Peyer's patch (tissue), 4 donors: Measurements from ENCODE around the gene CDCA3. TPM values are rescaled to one million over a fixed set of nuclear protein-coding genes. Genes with fewer than 3 reads are reported as not detected.

ENCODE experiments used
- DNase-seq, 3 donors: peaks; one replicate each; pipeline ENCODE4 v3.0.0-alpha.2; 2017 to 2019
- H3K27ac ChIP-seq, 4 donors: fragments of 200-600 bp; sonication (generic); one replicate each; pipeline ENCODE4 v1.5.1; 2016 to 2019
- H3K27me3 ChIP-seq, 2 donors: fragments of 200-600 bp; sonication (generic); one replicate each; pipeline ENCODE4 v1.5.1; 2019
- H3K36me3 ChIP-seq, 3 donors: fragments of 200-600 bp; sonication (generic); one replicate each; pipeline ENCODE4 v1.5.1; 2016 to 2019
- H3K4me1 ChIP-seq, 4 donors: fragments of 200-600 bp; sonication (generic); one replicate each; pipeline ENCODE4 v1.5.1; 2016 to 2019
- H3K4me3 ChIP-seq, 4 donors: fragments of 200-600 bp; sonication (generic); 1 replicate in 3 of 4; 2 replicates in 1 of 4; pipeline ENCODE4 v1.5.1; 2016 to 2019; ENCODE audit warnings: mild to moderate bottlenecking in 1 of 4
- H3K9me3 ChIP-seq, 4 donors: fragments of 200-600 bp; sonication (generic); one replicate each; pipeline ENCODE4 v1.5.1; 2016 to 2019; ENCODE audit warnings: mild to moderate bottlenecking in 1 of 4
- POLR2A ChIP-seq, 2 donors: fragments of 450-650 bp; IDR thresholded peaks; one replicate each; pipeline ENCODE4 v1.5.1; 2017; ENCODE audit warnings: antibody characterized with exemption in 2 of 2, mild to moderate bottlenecking in 2 of 2, moderate library complexity in 2 of 2
- total RNA-seq, 4 donors: library from RNA; depleted of rRNA; stranded (reverse); fragments of >200 nt; gene quantifications; one replicate each; pipeline ENCODE4 v1.1.0, GENCODE V29; 2016
- TF ChIP-seq, protein P1 (sequence below), 6 experiments: fragments of 450-650 bp in 4 of 6; fragments of 200-600 bp in 2 of 6; sonication (generic) in 1 of 6; IDR thresholded peaks; one replicate each; pipeline ENCODE4 v1.5.1; 2017 to 2019; ENCODE audit warnings: antibody characterized with exemption in 6 of 6, mild to moderate bottlenecking in 3 of 6, moderate library complexity in 1 of 6

The CDCA3 gene
- total RNA-seq, 4 donors from 2014 or later: 44.2 to 51.2 (median 46.3) TPM

DNA sequence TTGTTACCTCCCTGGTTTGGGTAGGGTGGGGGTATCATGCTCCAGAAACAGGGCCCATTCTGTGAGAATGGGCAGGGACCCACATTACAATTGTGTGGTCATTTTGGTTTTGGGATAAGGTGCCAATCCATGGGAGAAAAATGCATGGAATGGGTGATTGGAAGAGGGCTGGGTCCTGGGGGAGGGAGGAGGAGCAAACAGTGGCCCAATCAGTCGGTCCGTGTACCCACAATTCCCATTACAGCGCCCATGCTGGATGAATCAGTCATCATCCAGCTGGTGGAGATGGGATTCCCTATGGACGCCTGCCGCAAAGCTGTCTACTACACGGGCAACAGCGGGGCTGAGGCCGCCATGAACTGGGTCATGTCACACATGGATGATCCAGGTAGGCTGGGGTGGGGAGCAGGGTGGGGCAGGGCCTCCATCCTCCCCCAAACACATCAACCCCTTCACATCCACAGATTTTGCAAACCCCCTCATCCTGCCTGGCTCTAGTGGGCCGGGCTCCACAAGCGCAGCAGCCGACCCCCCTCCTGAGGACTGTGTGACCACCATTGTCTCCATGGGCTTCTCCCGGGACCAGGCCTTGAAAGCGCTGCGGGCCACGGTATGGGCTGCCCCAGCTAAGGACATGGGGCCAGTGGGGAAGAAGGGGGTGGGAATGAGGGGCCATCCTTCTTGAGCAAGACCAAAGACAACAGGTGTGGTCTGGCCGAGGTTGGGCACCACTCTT, 12.7 kb upstream of the CDCA3 start:
- Histone ChIP-seq H3K27me3 (no peaks in the 10 kb centered on the region), H3K4me1 (peaks cover 0 to 12% (median 4%) of the 10 kb centered on the region in 4 donors), H3K27ac (no peak overlapping the region), H3K4me3 (no peak overlapping the region), H3K9me3 (no peaks in the 10 kb centered on the region), H3K36me3 (peaks cover 0 to 71% (median 0%) of the 10 kb centered on the region in 3 donors)
- TF ChIP-seq, protein P1, sequence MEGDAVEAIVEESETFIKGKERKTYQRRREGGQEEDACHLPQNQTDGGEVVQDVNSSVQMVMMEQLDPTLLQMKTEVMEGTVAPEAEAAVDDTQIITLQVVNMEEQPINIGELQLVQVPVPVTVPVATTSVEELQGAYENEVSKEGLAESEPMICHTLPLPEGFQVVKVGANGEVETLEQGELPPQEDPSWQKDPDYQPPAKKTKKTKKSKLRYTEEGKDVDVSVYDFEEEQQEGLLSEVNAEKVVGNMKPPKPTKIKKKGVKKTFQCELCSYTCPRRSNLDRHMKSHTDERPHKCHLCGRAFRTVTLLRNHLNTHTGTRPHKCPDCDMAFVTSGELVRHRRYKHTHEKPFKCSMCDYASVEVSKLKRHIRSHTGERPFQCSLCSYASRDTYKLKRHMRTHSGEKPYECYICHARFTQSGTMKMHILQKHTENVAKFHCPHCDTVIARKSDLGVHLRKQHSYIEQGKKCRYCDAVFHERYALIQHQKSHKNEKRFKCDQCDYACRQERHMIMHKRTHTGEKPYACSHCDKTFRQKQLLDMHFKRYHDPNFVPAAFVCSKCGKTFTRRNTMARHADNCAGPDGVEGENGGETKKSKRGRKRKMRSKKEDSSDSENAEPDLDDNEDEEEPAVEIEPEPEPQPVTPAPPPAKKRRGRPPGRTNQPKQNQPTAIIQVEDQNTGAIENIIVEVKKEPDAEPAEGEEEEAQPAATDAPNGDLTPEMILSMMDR (IDR thresholded peaks at IDR 0.05): no peak
- TF ChIP-seq POLR2A (IDR thresholded peaks at IDR 0.05): no peak
- DNase-seq: no peak

- H3K27me3 ChIP-seq: no peaks in the 10 kb centered on the region
- H3K4me1 ChIP-seq: peaks cover 0 to 6% (median 0%) of the 10 kb centered on the region in 4 donors
- TF ChIP-seq, protein P1 (IDR thresholded peaks at IDR 0.05): no peak
- TF ChIP-seq POLR2A (IDR thresholded peaks at IDR 0.05): no peak
- no peak for DNase-seq
- H3K36me3 ChIP-seq: peaks cover 0 to 78% (median 0%) of the 10 kb centered on the region in 3 donors
- no peak overlapping the region for H3K4me3 ChIP-seq
- no peak overlapping the region for H3K27ac ChIP-seq
- no peaks in the 10 kb centered on the region for H3K9me3 ChIP-seq
Measured at GRCh38 chr12:6863033-6863432, 11.9 kb upstream of the CDCA3 start.

- no peak overlapping the region for H3K4me3 ChIP-seq
- H3K36me3 ChIP-seq: peaks cover 0 to 95% (median 0%) of the 10 kb centered on the region in 3 donors
- DNase-seq: no peak
- no peak overlapping the region for H3K27ac ChIP-seq
- no peak for TF ChIP-seq POLR2A (IDR thresholded peaks at IDR 0.05)
- TF ChIP-seq, protein P1 (IDR thresholded peaks at IDR 0.05): no peak
- H3K9me3 ChIP-seq: no peaks in the 10 kb centered on the region
- H3K27me3 ChIP-seq: no peaks in the 10 kb centered on the region
- H3K4me1 ChIP-seq: no peaks in the 10 kb centered on the region
Measured at GRCh38 chr12:6861391-6861790, 10.3 kb upstream of the CDCA3 start.

- Histone ChIP-seq H3K27me3 (no peaks in the 10 kb centered on the region), H3K4me3 (no peak overlapping the region), H3K36me3 (peaks cover 0 to 97% (median 0%) of the 10 kb centered on the region in 3 donors), H3K4me1 (no peaks in the 10 kb centered on the region), H3K27ac (no peak overlapping the region), H3K9me3 (no peaks in the 10 kb centered on the region)
- TF ChIP-seq, protein P1 (IDR thresholded peaks at IDR 0.05): no peak
- TF ChIP-seq POLR2A (IDR thresholded peaks at IDR 0.05): no peak
- no peak for DNase-seq
Measured at GRCh38 chr12:6860942-6861341, 9.9 kb upstream of the CDCA3 start.

- Histone ChIP-seq H3K4me1 (no peaks in the 10 kb centered on the region), H3K27me3 (no peaks in the 10 kb centered on the region), H3K9me3 (no peaks in the 10 kb centered on the region), H3K27ac (no peak overlapping the region), H3K36me3 (peaks cover 0 to 95% (median 0%) of the 10 kb centered on the region in 3 donors), H3K4me3 (no peak overlapping the region)
- DNase-seq: no peak
- no peak for TF ChIP-seq POLR2A (IDR thresholded peaks at IDR 0.05)
- TF ChIP-seq, protein P1 (IDR thresholded peaks at IDR 0.05): no peak
Measured at GRCh38 chr12:6860116-6860515, 9.0 kb upstream of the CDCA3 start.
